Measurements from ENCODE around the gene RUSF1.

DNA sequence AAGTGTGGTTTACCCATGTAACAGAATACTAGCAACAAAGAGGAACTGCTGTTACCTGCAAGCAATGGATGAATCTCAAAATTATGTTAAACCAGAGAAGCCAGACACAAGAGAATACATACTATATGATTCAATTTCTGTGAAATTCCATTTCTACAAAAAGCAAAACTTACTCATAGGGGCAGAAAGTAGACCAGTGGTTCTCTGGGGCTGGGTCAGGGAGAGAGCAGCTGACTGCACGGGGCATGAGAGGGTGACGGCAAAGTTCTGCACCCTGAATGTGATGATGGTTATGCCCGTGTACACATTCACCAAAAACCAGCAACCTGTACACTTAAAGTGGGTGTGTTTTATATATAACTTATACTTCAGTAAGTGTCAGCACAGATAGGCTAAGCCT, 68.7 kb downstream of the RUSF1 start:
- TF ChIP-seq EZH2phosphoT487 (IDR thresholded peaks at IDR 0.05; ENCODE audit: insufficient read depth, low read depth) (no peak), EZH2 (IDR thresholded peaks at IDR 0.05; ENCODE audit: insufficient read depth, poor library complexity, severe bottlenecking) (no peak)
